ENCODE measurements around the gene SLC41A1.

DNA sequence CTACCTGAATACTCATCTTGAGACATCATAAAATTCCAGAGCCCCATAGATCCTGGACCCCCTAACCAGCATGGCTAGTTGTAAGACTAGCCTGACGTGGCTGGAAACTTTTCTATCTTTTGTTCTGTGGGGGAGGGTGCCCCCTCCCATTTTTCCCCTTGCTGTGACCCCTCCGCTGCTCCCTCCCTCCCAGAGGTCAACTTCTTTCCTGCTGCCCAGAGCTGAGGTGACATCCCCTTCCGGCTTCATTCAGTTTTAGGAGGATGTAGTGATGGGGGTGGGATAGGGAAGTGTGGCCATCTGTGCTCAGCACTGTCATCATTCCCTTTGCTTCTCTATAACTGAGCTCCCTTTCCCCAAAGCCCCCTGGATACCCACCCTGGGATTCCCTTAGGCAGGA is 4.4 kb upstream of the SLC41A1 start:
- TF ChIP-seq EZH2phosphoT487 (IDR thresholded peaks at IDR 0.05; ENCODE audit: insufficient read depth, low read depth) (no peak), EZH2 (IDR thresholded peaks at IDR 0.05; ENCODE audit: insufficient read depth, poor library complexity, severe bottlenecking) (no peak)

Data from GM23248 (cell line).